Measurements from ENCODE around the gene FOXP4. TPM values are rescaled to one million over a fixed set of nuclear protein-coding genes. Genes with fewer than 3 reads are reported as not detected.

The FOXP4 gene
- polyA plus RNA-seq, 1 of the 3 experiments (the other 2 are of a cell fraction): 7.3 TPM

DNA sequence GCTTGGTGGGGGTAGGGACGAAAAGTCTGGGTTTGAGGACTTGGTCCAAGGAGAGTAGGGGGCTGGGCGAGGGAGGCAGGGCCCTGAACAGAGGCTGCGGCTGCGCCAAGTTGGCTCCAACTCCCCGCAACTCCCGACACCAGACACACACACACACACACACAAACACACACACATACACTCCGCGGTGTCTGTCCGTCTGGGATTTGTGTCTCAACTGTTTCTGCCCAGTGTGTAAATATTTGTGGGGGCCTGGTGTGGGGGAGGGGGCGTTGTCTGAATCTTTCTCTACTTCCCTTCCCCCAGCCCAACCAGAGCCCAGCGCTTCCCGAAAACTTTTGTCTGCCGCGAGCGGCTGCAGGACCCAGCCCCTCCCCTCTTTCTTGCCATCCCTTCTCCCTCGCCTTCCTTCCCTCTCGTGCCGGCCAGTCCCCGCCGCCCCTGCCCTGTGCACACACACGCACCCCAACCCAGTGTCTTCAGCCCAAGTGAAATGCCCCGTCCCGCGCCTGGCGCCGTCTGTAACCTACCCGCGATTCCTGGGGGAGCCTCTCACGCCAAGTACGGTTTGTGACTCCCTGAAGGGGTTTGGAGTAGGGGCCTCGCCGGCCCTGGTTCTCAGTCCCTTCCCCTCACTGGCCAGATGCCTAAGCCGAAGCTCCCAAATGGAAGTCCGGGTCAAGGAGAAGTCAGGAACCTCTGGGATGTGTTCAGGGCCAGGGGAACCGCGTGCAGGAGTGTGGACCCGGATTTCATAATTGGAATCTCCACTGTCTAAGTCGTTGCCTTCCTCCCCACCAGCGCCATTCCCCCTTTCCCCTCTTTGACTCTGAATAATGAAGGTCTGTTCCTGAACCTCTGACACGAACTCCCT, 93.0 kb downstream of the FOXP4 start:
- Histone ChIP-seq H4K20me1 (ENCODE audit: insufficient read depth) (no peaks in the 10 kb centered on the region), H3K4me2 (peak overlapping the region; percentile 92), H3K4me1 (ENCODE audit: control insufficient read depth in 1 of 2, insufficient read depth in 2 of 2, low read depth in 1 of 2, low read length in 1 of 2) (peaks cover 2 to 41% of the 10 kb centered on the region in 2 experiments; a peak in 2 of 4 replicates), H3F3A (replicated peaks; ENCODE audit: insufficient read depth) (no peaks in the 10 kb centered on the region), H3K9me2 (no peaks in the 10 kb centered on the region), H3K79me2 (ENCODE audit: insufficient read depth) (no peaks in the 10 kb centered on the region), H2AFZ (ENCODE audit: low read depth) (peak overlapping the region; percentile 79; the same call in 1 of the 2 replicates), H3K9ac (peak overlapping the region; percentile 33; the same call in 1 of the 2 replicates), H3K4me3 (ENCODE audit: low read depth in 2 of 2, low read length in 1 of 2) (peak overlapping the region; percentile 67 to 74), H3K27me3 (ENCODE audit: insufficient read depth) (no peaks in the 10 kb centered on the region), H3K27ac (ENCODE audit: low read depth in 2 of 2, low read length in 1 of 2) (peak overlapping the region in 1 of 2 experiments; percentile 69; a peak in 1 of 4 replicates), H3K9me3 (no peaks in the 10 kb centered on the region), H3K36me3 (replicated peaks in 1 of 2; ENCODE audit: control insufficient read depth in 1 of 2, insufficient read depth in 2 of 2, low read length in 1 of 2) (no peaks in the 10 kb centered on the region)
- CTCF ChIA-PET: interaction anchor here (0.9 to 1.3 kb wide), 4 partner anchors 36 to 265 kb away, joined by 3 to 4 read pairs (median 4); no protein-coding TSS in a partner anchor
- TF ChIP-seq RAD21 (IDR thresholded peaks at IDR 0.05; ENCODE audit: low read length) (no peak), MEF2A (IDR thresholded peaks at IDR 0.05; ENCODE audit: borderline replicate concordance, low read depth) (no peak), SIN3A (IDR thresholded peaks at IDR 0.05; ENCODE audit: borderline replicate concordance, low read depth, low read length) (no peak), RFX5 (IDR thresholded peaks at IDR 0.05; ENCODE audit: low read length) (no peak), TAF1 (IDR thresholded peaks at IDR 0.05; ENCODE audit: borderline replicate concordance, low read depth, low read length) (no peak), RCOR1 (IDR thresholded peaks at IDR 0.05; ENCODE audit: low read length) (no peak), RXRA (IDR thresholded peaks at IDR 0.05; ENCODE audit: borderline replicate concordance, low read depth) (no peak), GABPA (IDR thresholded peaks at IDR 0.05; ENCODE audit: low read depth) (no peak), SMC3 (IDR thresholded peaks at IDR 0.05; ENCODE audit: low read depth, low read length) (no peak), CHD2 (IDR thresholded peaks at IDR 0.05; ENCODE audit: low read length, partially characterized antibody) (peak; percentile 21), NFIC (IDR thresholded peaks at IDR 0.05; ENCODE audit: borderline replicate concordance) (no peak), NRF1 (IDR thresholded peaks at IDR 0.05; ENCODE audit: low read depth, low read length) (0 out of 2 replicates have a peak, but pooled peaks have one; percentile 11)
- TF ChIP-seq, protein P1, sequence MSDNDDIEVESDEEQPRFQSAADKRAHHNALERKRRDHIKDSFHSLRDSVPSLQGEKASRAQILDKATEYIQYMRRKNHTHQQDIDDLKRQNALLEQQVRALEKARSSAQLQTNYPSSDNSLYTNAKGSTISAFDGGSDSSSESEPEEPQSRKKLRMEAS (IDR thresholded peaks at IDR 0.05; ENCODE audit: low read depth): no peak
- TF ChIP-seq, protein P2, sequence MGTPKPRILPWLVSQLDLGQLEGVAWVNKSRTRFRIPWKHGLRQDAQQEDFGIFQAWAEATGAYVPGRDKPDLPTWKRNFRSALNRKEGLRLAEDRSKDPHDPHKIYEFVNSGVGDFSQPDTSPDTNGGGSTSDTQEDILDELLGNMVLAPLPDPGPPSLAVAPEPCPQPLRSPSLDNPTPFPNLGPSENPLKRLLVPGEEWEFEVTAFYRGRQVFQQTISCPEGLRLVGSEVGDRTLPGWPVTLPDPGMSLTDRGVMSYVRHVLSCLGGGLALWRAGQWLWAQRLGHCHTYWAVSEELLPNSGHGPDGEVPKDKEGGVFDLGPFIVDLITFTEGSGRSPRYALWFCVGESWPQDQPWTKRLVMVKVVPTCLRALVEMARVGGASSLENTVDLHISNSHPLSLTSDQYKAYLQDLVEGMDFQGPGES (IDR thresholded peaks at IDR 0.05; ENCODE audit: low read depth, low read length): no peak
- TF ChIP-seq, protein P3, sequence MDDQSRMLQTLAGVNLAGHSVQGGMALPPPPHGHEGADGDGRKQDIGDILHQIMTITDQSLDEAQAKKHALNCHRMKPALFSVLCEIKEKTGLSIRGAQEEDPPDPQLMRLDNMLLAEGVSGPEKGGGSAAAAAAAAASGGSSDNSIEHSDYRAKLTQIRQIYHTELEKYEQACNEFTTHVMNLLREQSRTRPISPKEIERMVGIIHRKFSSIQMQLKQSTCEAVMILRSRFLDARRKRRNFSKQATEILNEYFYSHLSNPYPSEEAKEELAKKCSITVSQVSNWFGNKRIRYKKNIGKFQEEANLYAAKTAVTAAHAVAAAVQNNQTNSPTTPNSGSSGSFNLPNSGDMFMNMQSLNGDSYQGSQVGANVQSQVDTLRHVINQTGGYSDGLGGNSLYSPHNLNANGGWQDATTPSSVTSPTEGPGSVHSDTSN (IDR thresholded peaks at IDR 0.05): no peak
- WGBS (ENCODE audit: low lambda C conversion rate): 49% methylated on average over 35 of the region's 40 CpGs
- peak; percentile 54 for DNase-seq
- POLR2A ChIA-PET: no interaction called here
